Mesenteric fat pad (tissue), 1 donor: ENCODE measurements around the gene AFG1L. TPM values are rescaled to one million over a fixed set of nuclear protein-coding genes. Genes with fewer than 3 reads are reported as not detected.
"Not testable (repeated sequence)": the region's sequence is repeated elsewhere in the genome, so short reads cannot be mapped to it uniquely, and the experiment has no call there.

Source experiments
- DNase-seq: peaks from one replicate; pipeline ENCODE4 v3.0.0-alpha.2; 2020; ENCODE audit warnings: low spot score
- total RNA-seq: library from RNA; stranded (reverse); fragmentation: NEBNext Ultra II Directional; extraction: Animal tissue kit (Norgen Biotek cat#: 25700); gene quantifications from one replicate; pipeline ENCODE4 v1.2.1, GENCODE V29; 2021
- donor health status: DM: yes; HTN: yes; CAD: no.

AFG1L gene
- total RNA-seq, 1 donor from 2014 or later, result 7.0 TPM

DNA sequence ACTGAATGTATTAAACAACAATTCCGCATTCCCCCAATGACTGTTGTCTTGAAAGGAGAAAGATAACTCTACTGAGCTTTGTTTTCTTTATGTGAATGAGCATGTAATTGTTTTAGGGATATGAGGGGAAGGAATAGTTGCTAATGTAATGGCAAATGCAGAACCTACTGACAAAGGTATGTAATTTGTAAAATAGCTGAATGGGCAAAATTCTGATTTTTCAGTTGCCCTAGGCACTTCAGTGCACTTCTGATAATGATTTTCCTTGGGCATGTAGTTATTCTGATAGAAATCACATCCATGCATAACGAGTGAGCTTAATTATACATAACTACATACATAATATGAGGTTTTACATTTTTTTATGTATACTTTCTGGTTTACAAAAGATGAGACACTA, 212.5 kb downstream of the AFG1L start:
- DNase-seq, result no peak

DNA sequence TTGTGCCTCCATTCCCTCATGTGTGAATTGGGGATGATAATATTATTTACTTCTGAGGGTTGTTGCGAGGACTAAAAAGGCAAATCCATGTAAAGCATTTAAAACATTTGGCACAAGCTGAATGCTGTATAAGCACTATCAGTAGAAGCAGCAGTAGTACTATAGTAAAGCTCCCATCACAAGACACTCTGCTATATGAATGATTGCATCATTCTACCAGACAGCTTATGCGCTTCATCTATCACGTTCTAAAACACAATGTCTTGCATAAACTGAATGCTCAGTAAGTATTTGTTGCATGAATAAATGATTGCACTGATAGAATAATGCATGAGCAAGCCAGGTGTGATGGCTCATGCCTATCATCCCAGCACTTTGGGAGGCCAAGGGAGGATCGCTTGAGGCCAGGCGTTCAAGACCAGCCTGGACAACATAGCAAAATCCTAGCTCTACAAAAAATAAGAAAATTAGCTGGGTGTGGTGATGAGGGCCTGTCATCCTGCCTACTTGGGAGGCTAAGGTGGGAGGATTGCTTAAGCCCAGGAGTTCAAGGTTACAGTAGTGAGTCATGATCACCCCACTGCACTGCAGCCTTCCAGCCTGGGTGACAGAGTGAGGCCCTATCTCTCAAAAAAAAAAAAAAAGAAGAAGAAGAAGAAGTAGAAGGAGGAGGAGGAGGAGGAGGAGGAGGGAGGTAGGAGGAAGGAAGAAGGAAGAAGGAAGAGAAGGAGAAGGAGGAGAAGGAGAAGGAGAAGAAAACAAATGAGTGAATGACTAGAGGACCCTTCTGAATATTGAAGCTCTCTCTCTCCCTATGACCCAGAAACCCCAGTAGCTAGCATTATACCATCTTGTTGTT, 215.8 kb downstream of the AFG1L start:
- DNase-seq, result no peak

DNA sequence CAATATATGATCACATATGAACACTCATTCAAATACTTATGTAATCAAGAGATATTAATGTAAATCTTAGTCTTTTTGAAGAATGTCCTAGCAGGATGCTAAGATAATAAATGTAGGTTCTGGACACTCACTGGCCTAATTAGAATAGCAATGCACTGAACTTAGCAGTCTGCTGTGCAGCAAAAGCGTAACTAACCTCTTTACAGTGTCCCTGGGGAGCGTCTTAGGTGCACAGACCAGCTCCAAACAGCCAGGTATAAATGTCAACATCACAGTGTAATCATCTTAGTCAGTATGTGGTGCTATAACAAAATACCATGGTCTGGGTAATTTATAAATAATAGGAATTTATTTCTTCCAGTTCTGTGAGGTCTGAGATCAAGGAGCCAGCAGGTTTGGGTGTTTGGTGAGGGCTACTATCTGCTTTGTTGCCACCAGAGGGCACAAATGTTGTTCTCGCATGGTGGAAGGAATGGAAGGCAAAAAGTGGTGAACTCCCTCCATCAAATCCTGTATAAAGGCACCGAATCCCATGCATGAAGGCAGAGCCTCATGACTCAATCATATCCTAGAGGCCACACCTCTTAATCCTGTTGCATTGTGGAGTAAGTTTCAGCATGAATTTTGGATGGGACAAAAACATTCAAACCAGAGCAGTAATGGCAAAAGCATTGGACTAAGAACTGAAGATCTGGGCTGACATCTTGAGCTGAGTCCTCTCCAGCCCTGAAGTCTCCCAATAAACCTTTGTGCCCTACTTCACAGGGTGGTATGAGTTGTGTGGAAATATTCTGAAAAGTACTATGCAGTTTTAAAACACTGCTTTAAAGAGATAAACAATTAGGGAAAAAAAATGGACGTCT, 224.1 kb downstream of the AFG1L start:
- DNase-seq, result no peak

DNA sequence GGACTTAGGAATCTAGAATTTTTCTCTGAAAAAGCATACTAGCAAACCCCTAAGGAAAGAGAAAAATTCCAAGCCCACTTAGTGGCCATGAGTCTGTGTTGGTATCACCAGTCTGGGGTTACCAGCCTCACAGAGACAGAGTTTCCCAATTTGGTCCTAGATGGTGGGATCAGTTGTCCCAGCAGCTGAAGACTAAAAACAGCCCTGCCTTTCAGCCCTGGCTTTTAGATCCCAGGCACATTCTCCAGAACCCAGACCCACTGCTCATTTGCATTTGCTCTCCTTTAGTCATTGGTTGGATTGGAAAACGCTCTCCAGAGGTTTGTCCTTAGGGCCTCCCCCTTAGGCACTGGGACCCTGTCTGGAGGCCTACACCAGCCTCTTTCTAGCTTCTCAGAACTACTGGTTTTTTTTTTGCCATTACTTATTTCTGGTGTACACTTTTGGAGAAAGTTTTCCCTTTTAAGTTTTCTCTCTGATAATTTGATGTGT, 226.8 kb downstream of the AFG1L start:
- DNase-seq, result no peak

DNA sequence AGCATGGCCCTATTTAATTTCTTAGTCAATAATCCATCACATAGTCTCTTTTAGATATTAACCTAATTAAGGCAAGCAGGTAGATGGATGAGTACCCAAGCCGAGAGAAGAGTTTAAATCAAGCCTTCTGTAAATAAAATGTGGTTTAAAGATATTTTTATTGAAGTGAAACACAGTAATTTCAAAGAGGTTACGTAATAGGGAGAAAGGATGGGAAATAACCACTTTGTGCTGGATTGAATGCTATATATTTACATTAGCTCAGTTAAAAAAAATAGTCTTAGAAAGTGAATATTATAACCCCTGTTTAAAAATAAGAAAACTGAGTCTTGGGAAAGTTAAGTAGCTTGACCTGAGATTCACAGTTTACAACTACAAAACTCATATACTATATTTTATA, 228.8 kb downstream of the AFG1L start:
- no peak for DNase-seq

DNA sequence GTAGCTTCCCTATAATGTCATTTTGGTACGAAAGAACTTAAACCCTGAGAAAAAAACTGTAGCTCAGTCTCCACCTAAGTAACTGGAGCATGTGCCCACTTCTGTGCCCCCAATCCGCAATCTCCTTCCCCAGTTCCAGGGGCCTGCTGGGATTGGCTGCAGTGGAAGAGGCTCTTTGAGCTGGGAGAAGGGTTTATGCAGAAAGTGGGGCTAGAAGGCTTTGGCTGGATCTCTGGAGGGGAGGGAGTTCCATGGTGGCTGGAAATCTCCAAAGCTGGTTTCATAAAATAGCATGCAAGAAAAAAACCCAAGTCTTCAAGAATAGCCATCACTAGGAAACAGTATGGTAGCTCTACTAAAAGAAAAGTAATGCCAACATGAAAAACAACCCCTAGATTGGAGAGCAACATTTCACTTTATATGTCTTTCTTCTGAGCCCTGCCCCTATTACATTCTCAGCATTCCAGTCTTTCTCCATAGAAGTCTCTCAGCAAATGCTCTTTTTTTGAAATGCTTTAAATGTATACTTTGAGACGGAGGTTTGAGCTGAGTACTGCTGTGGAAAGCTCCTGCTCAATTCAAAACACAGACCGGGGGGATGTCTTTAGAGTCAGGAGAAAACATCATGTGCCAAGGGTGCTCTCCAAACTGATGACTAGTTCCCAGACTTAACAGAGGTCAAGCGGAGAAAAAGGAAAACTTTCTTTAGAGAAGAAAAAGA, 229.8 kb downstream of the AFG1L start:
- no peak for DNase-seq

DNA sequence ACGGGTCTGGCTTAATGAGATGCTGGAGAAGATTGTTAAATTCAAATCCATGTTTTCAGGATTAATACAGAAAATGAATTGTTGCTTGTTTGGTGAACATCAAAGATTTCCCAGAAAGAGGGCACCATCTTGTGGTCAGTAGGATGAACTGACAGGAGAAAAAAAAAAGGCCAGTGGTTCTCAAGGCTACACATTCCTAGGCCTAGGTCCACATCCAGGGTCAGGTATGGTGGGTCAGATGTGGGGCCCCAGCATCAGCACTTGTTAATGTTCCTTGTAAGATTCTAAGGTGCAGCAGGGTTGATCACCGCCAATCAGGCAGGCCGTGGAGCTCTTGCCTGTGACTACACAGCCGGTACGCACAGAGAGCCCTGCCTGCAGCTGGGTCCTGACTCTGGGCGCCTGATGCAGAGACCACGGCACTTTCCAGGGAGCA, 231.9 kb downstream of the AFG1L start:
- DNase-seq, result no peak

DNA sequence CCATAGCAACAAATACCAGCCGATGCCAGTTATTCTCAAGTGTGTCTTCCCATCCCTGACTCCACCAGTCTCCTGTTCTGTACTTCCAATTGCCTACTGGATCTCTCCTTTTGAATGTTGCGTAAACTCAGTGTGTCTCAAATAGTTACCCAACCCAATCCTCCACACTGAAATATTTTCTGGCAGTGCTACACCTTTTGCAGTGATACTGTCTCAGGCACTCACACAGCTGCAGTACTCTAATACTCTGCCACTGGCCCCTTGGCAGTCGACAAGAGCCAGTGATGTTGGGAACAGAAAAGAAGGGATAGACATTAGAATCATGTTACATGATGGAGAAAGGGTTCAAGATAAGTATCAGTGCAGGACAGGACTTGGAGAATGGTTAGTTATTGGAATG, 234.0 kb downstream of the AFG1L start:
- no peak for DNase-seq

DNA sequence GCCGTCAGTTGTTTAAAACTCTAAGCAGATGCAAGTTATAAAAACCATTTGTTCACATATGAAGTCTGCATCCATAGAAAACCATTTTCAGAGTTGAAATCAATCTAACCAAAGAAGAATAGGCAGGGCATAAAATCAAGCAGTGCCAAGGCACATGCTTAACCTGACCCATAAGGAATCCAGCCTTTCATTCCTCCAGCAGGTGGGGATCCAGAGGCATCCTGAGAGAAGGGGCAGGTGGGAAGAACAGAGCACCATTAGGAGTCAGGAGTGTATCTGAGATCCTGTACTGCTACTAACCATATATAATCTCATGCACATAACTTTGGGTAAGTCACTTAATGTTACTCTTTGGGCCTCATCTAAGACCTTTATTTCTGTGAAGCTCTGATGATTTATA, 236.5 kb downstream of the AFG1L start:
- no peak for DNase-seq

DNA sequence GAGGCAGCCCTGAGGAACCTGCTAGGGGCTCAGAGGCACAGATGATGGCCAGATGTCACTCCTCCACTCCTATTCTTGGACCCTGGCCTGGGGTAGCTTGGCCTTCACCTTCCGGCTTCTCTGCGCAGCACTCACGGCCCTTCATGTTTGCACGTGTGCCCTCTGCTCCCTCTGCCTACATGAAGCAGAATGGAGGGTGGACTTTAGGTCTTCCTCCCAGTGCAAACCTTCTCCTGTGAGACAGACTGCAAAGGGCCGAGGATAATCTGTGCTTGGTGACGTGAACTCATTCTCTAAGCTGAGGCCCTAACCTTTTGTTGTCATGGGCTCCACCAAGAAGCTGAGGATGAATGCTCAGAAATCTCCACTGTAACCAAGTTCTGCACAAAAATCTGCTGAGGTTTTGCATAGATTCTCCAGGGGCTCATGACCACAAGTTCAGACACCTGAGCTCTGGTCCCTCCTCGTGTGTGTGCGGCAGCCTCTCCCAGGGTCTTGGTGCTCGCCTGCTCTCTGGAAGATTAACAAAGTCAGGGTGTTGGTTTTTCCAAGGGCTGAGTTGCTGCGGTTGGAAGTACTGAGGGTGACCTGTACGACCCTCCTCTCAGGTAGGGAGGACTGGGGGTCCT, 240.4 kb downstream of the AFG1L start:
- no peak for DNase-seq

DNA sequence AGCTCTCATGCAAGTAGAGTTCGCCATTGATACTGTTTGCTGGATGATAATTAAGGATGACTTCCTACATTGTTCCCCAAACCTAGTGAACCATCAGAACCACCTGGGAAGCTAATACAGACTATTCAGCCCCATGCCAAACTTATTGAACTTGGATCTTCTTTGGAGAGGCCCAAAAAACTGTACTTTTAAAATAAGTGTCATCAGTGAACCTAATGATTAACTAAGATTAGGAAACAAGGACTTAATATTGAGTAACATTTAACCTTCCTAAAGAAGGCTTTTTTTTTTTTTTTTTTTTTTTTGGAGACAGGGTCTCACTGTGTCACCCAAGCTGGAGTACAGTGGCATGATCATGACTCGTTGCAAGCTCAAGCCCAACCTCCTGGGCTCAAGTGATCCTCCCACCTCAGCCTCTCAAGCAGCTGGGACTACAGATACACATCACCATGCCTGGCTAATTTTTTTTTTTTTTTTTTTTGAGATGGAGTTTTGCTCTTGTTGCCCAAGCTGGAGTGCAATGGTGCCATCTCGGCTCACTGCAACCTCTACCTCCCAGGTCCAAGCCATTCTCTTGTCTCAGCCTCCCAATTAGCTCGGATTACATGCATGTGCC, 241.2 kb downstream of the AFG1L start:
- DNase-seq, result not testable (repeated sequence)

DNA sequence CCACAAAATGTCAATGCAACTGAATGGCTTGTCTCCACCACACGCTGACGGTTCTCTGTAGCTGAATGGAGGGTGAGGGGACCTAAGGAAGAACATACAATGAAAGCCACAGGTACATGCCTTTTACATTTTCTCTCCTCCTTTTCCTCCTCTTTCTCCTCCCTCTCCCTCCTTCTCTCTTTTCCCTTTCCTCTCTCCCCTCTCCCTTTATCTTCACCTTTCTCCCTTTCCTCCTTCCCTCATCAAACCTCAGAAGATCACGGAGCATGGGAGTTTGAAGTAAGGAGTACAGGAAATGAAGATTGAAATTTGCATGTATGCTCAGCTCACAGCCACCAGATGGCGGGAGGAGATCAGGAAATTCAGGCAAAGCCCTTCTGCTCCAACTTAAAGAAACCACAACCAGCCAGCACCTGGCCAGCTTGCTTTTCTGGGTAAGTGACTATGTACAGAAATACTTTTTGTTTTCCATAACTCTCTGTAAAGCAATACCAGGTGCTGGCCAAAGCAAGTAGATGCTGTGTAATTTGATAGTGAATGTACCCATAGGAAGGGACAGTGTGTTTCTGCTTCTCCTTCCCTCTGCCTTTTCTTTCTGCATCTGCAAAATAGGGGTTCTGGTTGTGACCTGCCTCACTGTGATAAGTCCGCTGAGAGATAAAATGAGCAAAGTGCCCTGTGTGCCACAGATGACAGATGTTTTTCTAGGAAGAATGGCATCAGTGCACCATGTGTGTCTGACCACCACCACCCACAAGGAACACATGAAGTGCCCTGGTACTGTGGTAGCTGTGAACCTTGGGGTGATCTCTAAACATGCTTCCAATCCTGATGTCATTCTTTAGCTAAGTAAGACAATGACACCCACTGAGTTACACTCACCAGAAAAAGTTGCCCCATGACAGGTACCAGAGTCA, 247.2 kb downstream of the AFG1L start:
- DNase-seq, result no peak

DNA sequence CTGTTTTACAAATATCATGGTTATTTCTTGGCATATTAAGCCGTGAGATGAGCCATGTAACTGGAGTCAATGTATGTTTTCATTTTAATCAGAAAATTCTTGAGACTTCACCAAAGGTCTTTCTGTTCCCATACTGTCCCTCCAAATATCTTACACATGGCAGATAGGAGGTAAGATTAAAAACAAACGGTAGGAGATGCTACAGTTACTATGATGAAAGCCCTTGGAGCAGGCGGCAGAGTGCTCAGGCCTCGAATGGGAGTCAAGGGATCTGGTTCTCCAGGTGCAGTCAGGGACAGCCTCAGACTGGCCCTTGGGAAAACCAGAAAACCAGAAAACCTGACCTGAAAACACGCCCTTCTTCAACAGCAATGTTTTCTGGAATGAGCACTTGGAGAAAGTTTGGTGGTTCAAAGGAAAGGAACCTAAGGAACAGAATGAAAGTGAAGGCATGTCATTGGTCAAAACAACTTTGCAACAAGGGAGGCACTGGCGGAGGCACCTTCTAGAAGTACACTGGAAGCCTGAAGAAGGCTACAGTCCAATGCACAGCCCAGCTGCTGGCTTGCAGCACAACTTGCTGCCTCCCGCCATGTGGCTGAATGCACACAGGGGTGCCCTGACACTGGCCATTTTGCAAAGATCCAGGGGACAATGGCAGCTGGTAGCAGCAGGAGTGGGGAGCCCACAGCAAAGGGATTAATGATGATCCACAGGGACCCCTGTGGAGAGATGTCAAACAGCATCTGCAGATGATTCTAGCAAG, 248.5 kb downstream of the AFG1L start:
- no peak for DNase-seq

DNA sequence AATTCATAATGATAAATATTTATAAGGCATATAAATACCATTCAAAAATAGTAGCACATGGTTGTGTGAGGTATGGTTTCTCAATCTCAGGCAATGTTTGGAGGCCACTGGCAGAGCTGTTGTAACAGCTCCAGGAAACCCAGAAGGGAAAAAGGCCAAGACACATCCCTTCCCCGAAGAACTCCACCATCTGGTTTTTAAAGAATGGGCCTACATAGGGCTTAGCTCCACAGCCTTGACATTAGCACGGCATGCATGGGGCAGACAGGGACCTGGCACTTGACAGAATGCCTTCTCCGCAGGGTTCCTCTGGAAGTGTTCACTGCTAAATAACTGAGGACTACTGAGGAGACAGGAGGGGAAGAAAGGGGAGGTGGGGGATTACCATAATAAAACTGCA, 249.8 kb downstream of the AFG1L start:
- no peak for DNase-seq

DNA sequence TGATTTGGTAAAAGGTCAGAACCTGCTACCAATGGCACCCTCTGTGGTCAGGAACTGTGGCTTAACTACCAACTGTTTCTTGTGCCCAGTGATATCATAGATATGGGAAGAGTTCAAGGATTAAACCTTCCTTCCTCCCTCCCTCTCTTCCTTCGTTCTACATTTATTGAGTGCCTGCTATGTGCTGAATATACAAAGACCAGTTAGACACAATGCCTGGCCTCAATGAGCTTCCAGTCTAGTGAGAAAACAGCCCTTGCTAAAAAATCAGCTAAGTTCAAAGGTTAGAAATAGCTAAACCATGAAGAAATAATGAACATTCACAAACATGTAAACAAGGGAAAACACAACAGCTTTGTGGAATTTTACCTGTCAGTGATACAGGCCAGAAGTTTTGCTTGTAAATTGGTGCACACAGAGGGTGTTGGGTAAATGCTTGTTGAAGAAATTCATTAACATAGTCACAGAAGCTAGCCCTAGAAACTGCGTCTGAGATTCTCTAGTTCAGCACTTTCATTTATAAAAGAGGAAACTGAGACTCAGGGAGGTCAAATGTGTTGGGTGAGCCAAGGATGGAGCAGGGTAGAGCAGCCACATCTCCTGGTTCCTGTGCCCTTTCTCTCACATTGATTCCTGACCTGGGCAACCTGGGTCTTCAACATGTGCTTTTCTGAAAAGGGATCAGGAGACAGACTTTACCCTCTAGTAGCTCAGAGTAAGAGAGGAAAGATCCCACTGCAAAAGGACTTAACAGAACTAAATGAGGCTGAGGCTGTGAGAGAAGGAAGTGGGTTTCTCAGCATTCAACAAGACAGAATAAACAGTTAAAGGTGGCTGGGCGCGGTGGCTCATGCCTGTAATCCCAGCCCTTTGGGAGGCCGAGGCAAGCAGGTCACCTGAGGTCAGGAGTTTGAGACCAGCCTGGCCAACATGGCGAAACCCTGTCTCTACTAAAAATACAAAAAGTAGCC, 251.5 kb downstream of the AFG1L start:
- no peak for DNase-seq

DNA sequence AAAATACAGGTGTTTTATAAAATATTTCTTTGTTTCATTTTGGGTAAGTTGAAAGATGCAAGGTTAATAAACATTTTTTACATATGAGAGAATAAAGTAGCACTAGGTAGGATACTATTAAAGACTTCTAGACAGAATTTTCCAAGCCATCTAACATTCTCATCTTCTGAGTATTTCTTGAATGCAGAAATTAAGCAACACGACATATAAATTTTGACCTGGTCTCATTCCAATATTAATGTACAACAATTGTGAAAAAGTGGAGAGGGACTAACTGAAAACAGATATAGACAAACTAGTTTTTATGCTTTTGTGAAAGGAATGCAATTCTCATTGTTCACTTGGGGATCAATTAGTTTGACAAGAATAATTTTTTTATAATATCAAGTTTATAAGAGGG, 254.4 kb downstream of the AFG1L start:
- DNase-seq, result no peak

DNA sequence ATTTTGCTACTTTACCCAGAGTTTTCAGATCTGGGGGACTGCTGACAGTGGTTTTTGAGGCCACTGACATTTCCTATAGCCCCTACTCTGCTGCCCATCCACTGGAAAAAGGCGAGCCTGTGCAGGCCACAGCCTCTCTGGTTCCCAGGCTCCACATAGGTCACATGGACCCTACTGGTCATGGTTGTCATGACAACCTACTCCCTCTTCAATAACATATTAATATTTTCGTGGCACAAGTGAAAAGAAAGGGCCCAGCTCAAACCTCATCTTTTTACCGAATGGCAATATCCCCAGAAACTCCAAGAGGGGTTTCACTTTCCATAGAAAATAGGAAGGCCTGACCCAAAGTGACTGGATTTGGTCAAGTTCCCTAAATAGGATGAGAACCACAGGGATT, 254.9 kb downstream of the AFG1L start:
- no peak for DNase-seq

DNA sequence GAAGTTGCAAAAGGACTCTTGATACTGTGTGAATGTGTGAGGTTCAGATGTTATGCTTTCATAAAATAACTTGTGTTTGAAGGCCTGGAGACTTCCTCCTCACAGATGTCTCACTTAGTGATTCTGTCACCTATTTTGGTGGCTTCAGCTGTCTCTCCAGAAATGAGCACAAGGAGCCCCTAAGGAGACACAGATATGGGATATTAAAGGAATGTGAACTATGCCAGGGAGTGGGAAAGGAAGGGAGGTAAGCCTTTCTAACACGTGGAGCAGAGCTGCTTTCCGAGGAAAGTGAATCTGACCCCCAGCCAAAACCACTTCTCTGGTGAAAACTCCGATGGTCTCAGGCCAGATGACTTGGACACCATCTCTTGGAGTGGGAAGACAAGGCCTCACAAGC, 255.4 kb downstream of the AFG1L start:
- no peak for DNase-seq
